H1 (cell line): ENCODE results near the gene BMERB1. TPM values are rescaled to one million over a fixed set of nuclear protein-coding genes. Genes with fewer than 3 reads are reported as not detected.

Experiments
- CTCF ChIA-PET: fragments of 300-600 bp; sonication (Branson Sonifier 250); formaldehyde crosslinking; loops from one replicate; lab custom pipeline; 2021; ENCODE audit not compliant: partially characterized antibody; lab: Charles Lee
- POLR2A ChIA-PET: fragments of 300-600 bp; sonication (Branson Sonifier 250); formaldehyde crosslinking; loops from one replicate; lab custom pipeline; 2021; ENCODE audit warnings: inconsistent platforms; ENCODE audit not compliant: partially characterized antibody; lab: Charles Lee
- DNase-seq, 2 experiments: peaks; one replicate each; pipeline versions ENCODE4 v3.0.0 to v3.0.0-alpha.2; 2010 to 2022; ENCODE audit warnings: low spot score in 2 of 2, low read depth in 1 of 2, mixed read lengths in 1 of 2
- FAIRE-seq: peaks from 2 replicates; lab custom pipeline; 2011; peaks lifted over from hg19 to GRCh38; lab: Jason Lieb, UNC
- H2AFZ ChIP-seq: 2 replicates; pipeline ENCODE4 v1.8.1; 2012; ENCODE audit warnings: low read length, inconsistent platforms
- H2AK5ac ChIP-seq: 2 replicates; pipeline ENCODE4 v1.6.1; 2013; ENCODE audit warnings: low read depth, low read length
- H2BK120ac ChIP-seq: replicated peaks from 2 replicates; pipeline ENCODE3; 2013; ENCODE audit warnings: low read depth, low read length, inconsistent platforms
- H2BK12ac ChIP-seq: 2 replicates; pipeline ENCODE4 v1.6.1; 2013; ENCODE audit warnings: low read depth, low read length
- H2BK15ac ChIP-seq: 2 replicates; pipeline ENCODE4 v1.6.1; 2013; ENCODE audit warnings: low read length
- H2BK20ac ChIP-seq: 2 replicates; pipeline ENCODE4 v1.6.1; 2013; ENCODE audit warnings: low read length
- H2BK5ac ChIP-seq: 2 replicates; pipeline ENCODE4 v1.6.1; 2013; ENCODE audit warnings: low read depth, low read length
- H3K14ac ChIP-seq: 2 replicates; pipeline ENCODE4 v1.6.1; 2013; ENCODE audit warnings: inconsistent platforms; ENCODE audit not compliant: insufficient read length
- H3K18ac ChIP-seq: 2 replicates; pipeline ENCODE4 v1.6.1; 2013; ENCODE audit warnings: low read length; ENCODE audit errors: extremely low read depth
- H3K23ac ChIP-seq: 2 replicates; pipeline ENCODE4 v1.6.1; 2013; ENCODE audit warnings: inconsistent platforms; ENCODE audit not compliant: insufficient read length
- H3K23me2 ChIP-seq: 2 replicates; pipeline ENCODE4 v1.6.1; 2013; ENCODE audit warnings: low read depth, low read length
- H3K27ac ChIP-seq: 2 replicates; pipeline ENCODE4 v1.6.1; 2011; ENCODE audit warnings: low read depth, low read length, inconsistent platforms
- H3K27me3 ChIP-seq, 4 experiments: replicated peaks in 1 of 4; 1 replicate in 1 of 4; 2 replicates in 3 of 4; pipeline versions ENCODE4 v1.6.1 to v1.8.1; 2011 to 2013; ENCODE audit warnings: low read length in 3 of 4, mild to moderate bottlenecking in 3 of 4, inconsistent platforms in 2 of 4, mixed read lengths in 2 of 4, moderate library complexity in 1 of 4; ENCODE audit not compliant: control insufficient read depth in 3 of 4, insufficient read depth in 3 of 4; ENCODE audit errors: extremely low read depth in 1 of 4
- H3K36me3 ChIP-seq, 4 experiments: 2 replicates each; pipeline versions ENCODE4 v1.6.1 to v1.8.1; 2011 to 2013; ENCODE audit warnings: mild to moderate bottlenecking in 4 of 4, low read length in 3 of 4, moderate library complexity in 2 of 4, control low read depth in 1 of 4, inconsistent platforms in 1 of 4; ENCODE audit not compliant: insufficient read depth in 4 of 4, control insufficient read depth in 2 of 4
- H3K4ac ChIP-seq: replicated peaks from 2 replicates; pipeline ENCODE3; 2013; ENCODE audit warnings: low read length, low read depth, mixed read lengths, inconsistent platforms; ENCODE audit not compliant: insufficient read length
- H3K4me1 ChIP-seq, 4 experiments: replicated peaks in 1 of 4; 1 replicate in 1 of 4; 2 replicates in 3 of 4; pipeline versions ENCODE4 v1.6.1 to v1.8.1; 2011 to 2013; ENCODE audit warnings: low read length in 3 of 4, inconsistent platforms in 2 of 4, mixed read lengths in 1 of 4; ENCODE audit not compliant: insufficient read depth in 4 of 4, control insufficient read depth in 3 of 4
- H3K4me2 ChIP-seq, 2 experiments: 2 replicates each; pipeline versions ENCODE4 v1.6.1 to v1.8.1; 2011 to 2013; ENCODE audit warnings: low read depth in 2 of 2, low read length in 2 of 2, control low read depth in 1 of 2, inconsistent platforms in 1 of 2, mild to moderate bottlenecking in 1 of 2; ENCODE audit not compliant: insufficient read depth in 1 of 2
- H3K4me3 ChIP-seq, 4 experiments: fragments of 200-600, 300-600 bp in 1 of 4; sonication (generic), shearing (Covaris generic), sonication (Bioruptor Twin) in 1 of 4; 2 replicates each; pipeline versions ENCODE4 v1.5.1 to v1.8.1; 2011 to 2016; ENCODE audit warnings: low read length in 4 of 4, low read depth in 3 of 4, control low read depth in 2 of 4, inconsistent platforms in 2 of 4, mild to moderate bottlenecking in 2 of 4, mixed read lengths in 1 of 4, moderate library complexity in 1 of 4; ENCODE audit not compliant: insufficient read depth in 2 of 4; ENCODE audit errors: extremely low read depth in 1 of 4
- H3K56ac ChIP-seq: replicated peaks from 2 replicates; pipeline ENCODE3; 2013; ENCODE audit warnings: low read depth, mild to moderate bottlenecking, mixed read lengths, low read length, inconsistent platforms; ENCODE audit not compliant: insufficient read length
- H3K79me1 ChIP-seq: 2 replicates; pipeline ENCODE4 v1.6.1; 2013; ENCODE audit warnings: low read depth, low read length, control low read depth
- H3K79me2 ChIP-seq, 2 experiments: 2 replicates each; pipeline versions ENCODE4 v1.6.1 to v1.8.1; 2012 to 2013; ENCODE audit warnings: low read length in 2 of 2, mild to moderate bottlenecking in 2 of 2, inconsistent platforms in 1 of 2; ENCODE audit not compliant: insufficient read depth in 2 of 2, control insufficient read depth in 1 of 2
- H3K9ac ChIP-seq, 4 experiments: replicated peaks in 1 of 4; 1 replicate in 1 of 4; 2 replicates in 3 of 4; pipeline versions ENCODE4 v1.6.1 to v1.8.1; 2011 to 2013; ENCODE audit warnings: low read depth in 3 of 4, low read length in 3 of 4, control low read depth in 2 of 4, mild to moderate bottlenecking in 2 of 4, moderate library complexity in 2 of 4, inconsistent platforms in 1 of 4; ENCODE audit errors: extremely low read depth in 1 of 4
- H3K9me3 ChIP-seq, 2 experiments: 2 replicates each; pipeline versions ENCODE4 v1.6.1 to v1.8.1; 2012 to 2013; ENCODE audit warnings: mild to moderate bottlenecking in 2 of 2, moderate library complexity in 2 of 2, control low read depth in 1 of 2, inconsistent platforms in 1 of 2, low read depth in 1 of 2, low read length in 1 of 2, mixed read lengths in 1 of 2; ENCODE audit not compliant: insufficient read depth in 2 of 2
- H4K20me1 ChIP-seq, 2 experiments: replicated peaks in 1 of 2; 2 replicates each; pipeline versions ENCODE3 to v1.8.1; 2011 to 2013; ENCODE audit warnings: inconsistent platforms in 2 of 2, low read length in 2 of 2, mild to moderate bottlenecking in 1 of 2; ENCODE audit not compliant: insufficient read depth in 2 of 2, control insufficient read depth in 1 of 2
- H4K5ac ChIP-seq: 2 replicates; pipeline ENCODE4 v1.6.1; 2013; ENCODE audit warnings: low read length, low read depth, mixed read lengths, inconsistent platforms; ENCODE audit not compliant: insufficient read length
- H4K8ac ChIP-seq: 2 replicates; pipeline ENCODE4 v1.8.0; 2013; ENCODE audit warnings: mild to moderate bottlenecking, moderate library complexity, low read length, inconsistent platforms; ENCODE audit not compliant: insufficient read depth; ENCODE audit errors: extremely low read depth
- H4K91ac ChIP-seq: replicated peaks from 2 replicates; pipeline ENCODE3; 2013; ENCODE audit warnings: low read length, mixed read lengths, inconsistent platforms; ENCODE audit not compliant: insufficient read length
- EGR1 ChIP-seq: IDR thresholded peaks from 2 replicates; pipeline ENCODE4 v1.6.1; 2011; ENCODE audit warnings: low read depth, low read length, borderline replicate concordance
- JUND ChIP-seq: IDR thresholded peaks from 2 replicates; pipeline ENCODE4 v1.6.1; 2011; ENCODE audit warnings: mild to moderate bottlenecking, improper control_type of control experiment, low read length
- PHF8 ChIP-seq: fragments of 200-600 bp; sonication (generic); conservative IDR thresholded peaks from 2 replicates; pipeline ENCODE4 v1.7.1; 2012; ENCODE audit warnings: low read depth, mild to moderate bottlenecking, inconsistent platforms, low read length, moderate library complexity
- SP2 ChIP-seq: IDR thresholded peaks from 2 replicates; pipeline ENCODE4 v1.6.1; 2012; ENCODE audit warnings: mild to moderate bottlenecking, low read length, inconsistent platforms
- SRF ChIP-seq: IDR thresholded peaks from 2 replicates; pipeline ENCODE4 v1.6.1; 2011; ENCODE audit warnings: mild to moderate bottlenecking, low read depth, low read length, moderate library complexity
- WGBS, 2 experiments: shearing (Covaris generic) in 1 of 2; methylation state at CpG; one replicate each; pipeline versions ENCODE4 v1.1.6 to v1.1.7; 2013 to 2015; ENCODE audit warnings: low lambda C conversion rate in 2 of 2, mixed read lengths in 2 of 2, inconsistent platforms in 1 of 2, low coverage in 1 of 2, missing lambda C conversion rate in 1 of 2; ENCODE audit not compliant: insufficient replicate concordance in 2 of 2, insufficient coverage in 1 of 2, insufficient read length in 1 of 2; ENCODE audit errors: extremely low coverage in 1 of 2, missing lambda C conversion rate in 1 of 2; 5-methylcytosine and 5-hydroxymethylcytosine counted together
- polyA plus RNA-seq, 7 experiments: library from polyadenylated mRNA; depleted of rRNA in 3 of 7; stranded (reverse) in 5 of 7; unstranded in 2 of 7; fragments of >200 nt in 5 of 7; fragments of 200-250 nt in 2 of 7; gene quantifications; 1 replicate in 5 of 7; 2 replicates in 1 of 7; 4 replicates in 1 of 7; pipeline versions ENCODE4 v1.2.1 to v1.2.3, GENCODE V29; 2011 to 2013; ENCODE audit warnings: missing spikeins in 2 of 7, mixed read lengths in 2 of 7
- total RNA-seq: library from RNA; stranded (reverse); fragmentation: NEBNext Ultra II Directional; extraction: Animal tissue kit (Norgen Biotek cat#: 25700); gene quantifications from 2 replicates; pipeline ENCODE4 v1.2.1, GENCODE V29; 2021

The BMERB1 gene
- total and polyA plus RNA-seq, 2 of the 8 experiments (the other 6 are each of a cell fraction or from before 2014, with no cell fraction given), result 23.5 to 27.1 TPM

- H4K91ac ChIP-seq, result no peak overlapping the region
- POLR2A ChIA-PET, result no interaction called here
- no peak overlapping the region for H3K56ac ChIP-seq
- H4K8ac ChIP-seq, result no peak overlapping the region
- no peak overlapping the region for H3K27ac ChIP-seq
- no peaks in the 10 kb centered on the region for H3K9me3 ChIP-seq
- no peak overlapping the region for H3K23ac ChIP-seq
- 93% methylated on average over 5 of the region's 5 CpGs; no CpG with 5 or more reads in 1 of the 2 experiments for WGBS, 2 experiments
- no peak overlapping the region for H3K4me3 ChIP-seq
- CTCF ChIA-PET, result interaction anchor here (1.0 to 1.5 kb wide), 3 partner anchors 9 to 10 kb away, joined by 3 to 5 read pairs (median 3); no protein-coding TSS in a partner anchor
- no peak overlapping the region for H2BK20ac ChIP-seq
- no peaks in the 10 kb centered on the region for H3K36me3 ChIP-seq
- H3K79me1 ChIP-seq, result no peaks in the 10 kb centered on the region
- DNase-seq (no peak), FAIRE-seq (no peak)
- no peak overlapping the region for H2BK15ac ChIP-seq
- H2BK120ac ChIP-seq, result no peak overlapping the region
- no peak overlapping the region for H2AFZ ChIP-seq
- H4K5ac ChIP-seq, result no peak overlapping the region
- H3K4ac ChIP-seq, result no peak overlapping the region
- no peak overlapping the region for H2BK5ac ChIP-seq
- no peaks in the 10 kb centered on the region for H3K4me1 ChIP-seq
- peaks cover 0 to 2% of the 10 kb centered on the region in 2 experiments for H4K20me1 ChIP-seq
- no peak overlapping the region for H3K4me2 ChIP-seq
- no peak overlapping the region for H2AK5ac ChIP-seq
- no peak overlapping the region for H3K9ac ChIP-seq
- no peak for TF ChIP-seq SP2
- TF ChIP-seq EGR1, result no peak
- no peak for TF ChIP-seq SRF
- no peak for TF ChIP-seq PHF8
- no peak for TF ChIP-seq JUND
- H3K79me2 ChIP-seq, result no peaks in the 10 kb centered on the region
- no peak overlapping the region for H3K14ac ChIP-seq
- no peak overlapping the region for H3K18ac ChIP-seq
- H3K27me3 ChIP-seq, result no peaks in the 10 kb centered on the region
- no peak overlapping the region for H2BK12ac ChIP-seq
- H3K23me2 ChIP-seq, result no peaks in the 10 kb centered on the region
These were observed 95.7 kb downstream of the BMERB1 start for GRCh38 chr16:15530085-15530484.
